OCI-LY1 (cell line): Measurements from ENCODE around the gene CLK2.
"Not testable (repeated sequence)": the region's sequence is repeated elsewhere in the genome, so short reads cannot be mapped to it uniquely, and the experiment has no call there.

Experiments used
- H2AFZ ChIP-seq: fragments of 200-600 bp; sonication (generic), shearing (Covaris generic); 2 replicates; pipeline ENCODE4 v1.6.0; 2014; ENCODE audit warnings: antibody characterized with exemption, mild to moderate bottlenecking, low read length
- H3F3A ChIP-seq: fragments of 200-600 bp; sonication (generic), shearing (Covaris generic); 2 replicates; pipeline ENCODE4 v1.6.0; 2014; ENCODE audit warnings: mild to moderate bottlenecking, antibody characterized with exemption, low read length, moderate library complexity; ENCODE audit not compliant: insufficient read depth
- H3K27ac ChIP-seq: fragments of 200-600 bp; sonication (generic); 2 replicates; pipeline ENCODE4 v1.5.1; 2014; ENCODE audit warnings: low read length, mixed run types, mild to moderate bottlenecking, low read depth; ENCODE audit not compliant: poor library complexity, severe bottlenecking
- H3K27me3 ChIP-seq: fragments of 200-600 bp; sonication (generic); 2 replicates; pipeline ENCODE4 v1.6.0; 2014; ENCODE audit warnings: antibody characterized with exemption, mild to moderate bottlenecking, low read length, moderate library complexity; ENCODE audit not compliant: insufficient read depth
- H3K36me3 ChIP-seq: fragments of 200-600 bp; sonication (generic); 2 replicates; pipeline ENCODE4 v1.6.1; 2014; ENCODE audit warnings: mild to moderate bottlenecking, antibody characterized with exemption, low read length, moderate library complexity, mixed read lengths; ENCODE audit not compliant: insufficient read depth
- H3K4me1 ChIP-seq: fragments of 200-600 bp; sonication (generic); 2 replicates; pipeline ENCODE4 v1.5.1; 2014; ENCODE audit warnings: mild to moderate bottlenecking, low read length, moderate library complexity; ENCODE audit not compliant: insufficient read depth, severe bottlenecking
- H3K4me2 ChIP-seq: fragments of 200-600 bp; sonication (generic), shearing (Covaris generic); 2 replicates; pipeline ENCODE4 v1.6.1; 2014; ENCODE audit warnings: low read length
- H3K4me3 ChIP-seq: fragments of 200-600 bp; sonication (generic); 2 replicates; pipeline ENCODE4 v1.5.1; 2014; ENCODE audit warnings: low read length, low read depth, mild to moderate bottlenecking, mixed read lengths; ENCODE audit not compliant: poor library complexity, severe bottlenecking
- H3K79me2 ChIP-seq: fragments of 200-600 bp; shearing (Covaris generic); 2 replicates; pipeline ENCODE4 v1.6.1; 2016; ENCODE audit warnings: mixed run types, low read length, mixed read lengths; ENCODE audit not compliant: insufficient read depth
- H3K9ac ChIP-seq: fragments of 200-600 bp; sonication (generic), shearing (Covaris generic); 2 replicates; pipeline ENCODE4 v1.6.1; 2014; ENCODE audit warnings: mild to moderate bottlenecking, low read length, mixed read lengths
- H3K9me2 ChIP-seq: fragments of 200-600 bp; sonication (generic), shearing (Covaris generic); 2 replicates; pipeline ENCODE4 v1.6.1; 2014; ENCODE audit warnings: low read depth, mild to moderate bottlenecking, low read length, mixed read lengths
- H3K9me3 ChIP-seq: fragments of 200-600 bp; shearing (Covaris generic); 2 replicates; pipeline ENCODE4 v1.6.1; 2014; ENCODE audit warnings: low read length, mixed read lengths
- H4K20me1 ChIP-seq: fragments of 200-600 bp; sonication (generic), shearing (Covaris generic); 2 replicates; pipeline ENCODE4 v1.6.0; 2016; ENCODE audit warnings: mild to moderate bottlenecking, low read length; ENCODE audit not compliant: insufficient read depth
- EZH2 ChIP-seq: fragments of 200-600 bp; sonication (generic), shearing (Covaris generic); IDR thresholded peaks from 2 replicates; pipeline ENCODE4 v1.8.0; 2017; ENCODE audit warnings: borderline replicate concordance, mixed run types, mild to moderate bottlenecking, antibody characterized with exemption, low read length, moderate library complexity, mixed read lengths
- TF ChIP-seq, protein P1 (sequence below): fragments of 200-600 bp; sonication (generic), shearing (Covaris generic); IDR thresholded peaks from 2 replicates; pipeline ENCODE4 v1.5.1; 2017; ENCODE audit warnings: mild to moderate bottlenecking, antibody characterized with exemption, low read length, moderate library complexity, mixed read lengths

The CLK2 gene

DNA sequence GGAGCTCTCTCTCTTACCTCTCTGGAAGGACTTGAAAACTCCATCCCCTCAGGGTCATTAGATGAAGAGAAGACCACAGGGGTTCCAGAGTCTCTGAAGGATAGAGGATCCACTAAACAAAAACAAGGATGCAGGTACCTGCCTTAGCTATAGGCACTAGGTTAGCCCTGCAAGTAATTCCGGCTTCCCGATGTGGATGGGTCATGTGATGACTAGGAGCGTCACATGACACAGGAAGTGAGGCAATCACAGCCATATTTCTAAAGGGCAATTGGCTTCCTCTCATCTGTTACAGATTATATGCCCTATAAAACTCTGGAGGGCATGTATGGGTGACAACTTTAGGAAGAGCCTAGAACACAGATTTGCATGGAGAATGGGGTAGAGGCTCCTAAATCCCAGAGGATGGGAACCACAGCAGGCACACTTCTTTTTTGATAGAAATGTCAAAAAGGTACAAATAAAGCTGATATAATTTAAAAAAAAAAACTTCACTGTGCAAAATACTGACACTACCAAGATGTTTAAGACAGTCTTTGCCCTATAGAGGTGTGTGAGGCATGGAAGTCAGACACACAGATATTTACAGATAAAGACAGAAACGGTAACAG lies 32.1 kb downstream of the CLK2 start:
- TF ChIP-seq, protein P1, sequence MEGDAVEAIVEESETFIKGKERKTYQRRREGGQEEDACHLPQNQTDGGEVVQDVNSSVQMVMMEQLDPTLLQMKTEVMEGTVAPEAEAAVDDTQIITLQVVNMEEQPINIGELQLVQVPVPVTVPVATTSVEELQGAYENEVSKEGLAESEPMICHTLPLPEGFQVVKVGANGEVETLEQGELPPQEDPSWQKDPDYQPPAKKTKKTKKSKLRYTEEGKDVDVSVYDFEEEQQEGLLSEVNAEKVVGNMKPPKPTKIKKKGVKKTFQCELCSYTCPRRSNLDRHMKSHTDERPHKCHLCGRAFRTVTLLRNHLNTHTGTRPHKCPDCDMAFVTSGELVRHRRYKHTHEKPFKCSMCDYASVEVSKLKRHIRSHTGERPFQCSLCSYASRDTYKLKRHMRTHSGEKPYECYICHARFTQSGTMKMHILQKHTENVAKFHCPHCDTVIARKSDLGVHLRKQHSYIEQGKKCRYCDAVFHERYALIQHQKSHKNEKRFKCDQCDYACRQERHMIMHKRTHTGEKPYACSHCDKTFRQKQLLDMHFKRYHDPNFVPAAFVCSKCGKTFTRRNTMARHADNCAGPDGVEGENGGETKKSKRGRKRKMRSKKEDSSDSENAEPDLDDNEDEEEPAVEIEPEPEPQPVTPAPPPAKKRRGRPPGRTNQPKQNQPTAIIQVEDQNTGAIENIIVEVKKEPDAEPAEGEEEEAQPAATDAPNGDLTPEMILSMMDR: no peak
- TF ChIP-seq EZH2: no peak
- H2AFZ ChIP-seq: no peak overlapping the region

DNA sequence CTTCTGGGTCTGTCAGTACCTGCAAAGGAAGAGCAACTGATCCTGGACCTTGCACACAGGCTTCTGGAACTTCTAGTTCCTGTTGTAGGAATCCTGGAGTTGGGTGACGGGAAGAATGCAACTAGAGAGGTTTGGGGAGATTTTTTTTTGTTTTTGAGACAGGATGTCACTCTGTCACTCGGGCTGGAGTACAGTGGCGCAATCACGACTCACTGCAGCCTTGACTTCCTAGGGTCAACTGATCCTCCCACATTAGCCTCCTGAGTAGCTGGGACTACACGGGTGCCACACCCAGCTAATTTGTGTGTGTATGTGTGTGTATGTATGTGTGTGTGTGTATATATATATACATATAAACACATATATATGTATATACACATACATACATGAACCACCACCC lies 36.9 kb downstream of the CLK2 start:
- Histone ChIP-seq H3K4me3 (no peak overlapping the region), H3K27me3 (no peaks in the 10 kb centered on the region), H3F3A (no peaks in the 10 kb centered on the region), H3K9me2 (no peaks in the 10 kb centered on the region), H2AFZ (no peak overlapping the region), H4K20me1 (no peaks in the 10 kb centered on the region), H3K79me2 (no peaks in the 10 kb centered on the region), H3K9me3 (no peaks in the 10 kb centered on the region), H3K27ac (no peak overlapping the region), H3K9ac (no peak overlapping the region), H3K36me3 (peaks cover 21% of the 10 kb centered on the region), H3K4me1 (peaks cover 13% of the 10 kb centered on the region), H3K4me2 (no peak overlapping the region)
- TF ChIP-seq EZH2: no peak
- TF ChIP-seq, protein P1: no peak

More for the DNA sequence above, 32.1 kb downstream of the CLK2 start:
- no peaks in the 10 kb centered on the region for H3K9me2 ChIP-seq
- peak overlapping the region; percentile 76 for H3K4me2 ChIP-seq
- no peaks in the 10 kb centered on the region for H3F3A ChIP-seq
- H3K27ac ChIP-seq: peak overlapping the region; percentile 70
- H4K20me1 ChIP-seq: no peaks in the 10 kb centered on the region
- H3K4me1 ChIP-seq: peaks cover 44% of the 10 kb centered on the region
- no peaks in the 10 kb centered on the region for H3K9me3 ChIP-seq
- no peaks in the 10 kb centered on the region for H3K27me3 ChIP-seq
- peak overlapping the region; percentile 60 for H3K4me3 ChIP-seq
- H3K9ac ChIP-seq: peak overlapping the region; percentile 36; the same call in 1 of the 2 replicates
- H3K79me2 ChIP-seq: no peaks in the 10 kb centered on the region
- peaks cover 15% of the 10 kb centered on the region for H3K36me3 ChIP-seq

DNA sequence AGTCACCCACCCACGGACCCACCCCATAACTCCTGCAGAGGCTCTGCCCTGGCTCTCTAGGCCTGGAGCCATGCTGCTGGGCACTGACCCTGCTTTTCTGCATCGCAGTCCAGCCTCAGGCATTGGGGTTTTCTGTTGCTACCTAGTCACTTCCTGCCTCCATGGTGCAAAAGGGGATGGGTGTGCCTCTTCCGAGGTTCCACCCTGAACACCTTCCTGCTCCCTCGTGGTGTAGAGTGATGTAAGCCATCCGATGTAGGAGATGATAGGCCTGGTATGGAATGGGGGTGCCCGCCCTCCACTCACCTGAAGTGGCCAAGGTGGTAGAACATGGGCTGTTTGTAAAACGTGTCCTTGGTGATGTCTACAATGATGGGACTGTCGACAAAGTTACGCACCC lies 37.9 kb downstream of the CLK2 start:
- not testable (repeated sequence) for H3F3A ChIP-seq, H4K20me1 ChIP-seq, H3K9me3 ChIP-seq, H2AFZ ChIP-seq, H3K79me2 ChIP-seq, H3K9me2 ChIP-seq, H3K4me3 ChIP-seq, H3K27ac ChIP-seq, H3K9ac ChIP-seq, H3K27me3 ChIP-seq, H3K4me1 ChIP-seq, H3K4me2 ChIP-seq
- H3K36me3 ChIP-seq: peaks cover 21% of the 10 kb centered on the region

DNA sequence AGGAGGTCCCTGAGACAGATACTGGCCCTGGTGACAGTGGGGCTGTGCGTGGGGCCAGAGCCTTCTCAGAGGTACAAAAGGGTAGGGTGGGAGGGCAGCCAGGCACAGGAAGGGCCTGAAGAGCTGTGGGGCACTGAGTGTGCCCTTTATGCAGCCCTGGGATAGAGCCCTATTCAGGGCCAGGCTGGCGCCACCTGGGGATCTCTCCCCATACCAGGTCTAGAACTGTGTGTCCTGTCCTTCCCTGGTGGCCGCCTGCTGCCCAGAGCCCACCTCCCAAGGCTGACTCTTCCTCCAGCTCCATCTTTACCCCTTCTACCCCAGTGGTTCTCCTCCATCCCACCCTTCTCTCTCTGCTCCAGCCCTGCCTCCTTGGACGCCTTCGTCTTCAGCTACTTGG lies 39.8 kb downstream of the CLK2 start:
- H3K79me2 ChIP-seq, H3K27ac ChIP-seq, H3K27me3 ChIP-seq: not testable (repeated sequence)

DNA sequence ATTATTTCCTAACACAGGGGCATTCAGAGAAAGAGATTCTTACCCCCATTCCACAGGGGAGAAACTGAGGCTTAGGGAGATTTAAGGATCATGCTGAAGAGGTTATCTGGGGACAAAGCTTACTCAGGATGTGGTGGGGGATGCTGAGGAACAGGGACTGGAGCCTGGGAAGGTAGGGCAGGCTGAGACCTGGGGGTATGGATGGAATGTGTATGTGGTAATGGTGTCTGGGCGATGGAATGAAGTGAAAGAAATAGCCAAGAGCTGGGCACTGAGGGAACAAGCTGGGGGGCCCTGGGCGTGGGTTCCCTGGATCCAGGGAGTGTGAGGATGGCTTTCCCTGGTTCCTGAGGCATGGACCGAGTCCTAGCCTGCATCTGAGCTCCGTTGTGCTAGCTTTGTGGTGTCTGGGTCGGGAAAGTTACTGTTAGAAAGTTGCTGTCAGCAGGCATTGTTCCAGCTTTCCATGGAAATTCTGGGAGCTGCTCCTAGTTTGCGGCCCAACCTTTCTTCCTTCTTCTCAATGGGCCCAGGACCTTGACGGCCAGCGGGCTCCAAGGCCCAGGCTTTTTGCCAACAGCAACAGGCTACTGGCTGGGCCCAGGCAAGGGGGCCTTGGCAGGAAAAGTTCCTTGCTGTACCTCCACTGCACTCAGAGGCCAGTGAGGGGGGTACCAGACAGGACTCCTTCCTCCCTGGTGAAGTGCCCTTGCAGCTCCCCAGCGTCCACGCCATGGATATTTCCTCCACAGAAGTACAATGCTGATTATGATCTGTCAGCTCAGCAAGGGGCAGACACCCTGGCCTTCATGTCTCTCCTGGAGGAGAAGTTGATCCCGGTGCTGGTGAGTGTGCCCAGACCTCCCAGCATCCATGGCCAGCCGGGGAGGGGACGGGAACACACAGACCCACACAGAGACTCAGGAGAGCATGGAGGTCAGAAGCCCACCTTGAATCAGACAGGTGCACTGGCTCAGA lies 41.0 kb downstream of the CLK2 start:
- H3K9ac ChIP-seq, H3K27ac ChIP-seq, H3K9me3 ChIP-seq, H2AFZ ChIP-seq, H4K20me1 ChIP-seq, H3K79me2 ChIP-seq, H3K4me2 ChIP-seq, H3K9me2 ChIP-seq, H3K27me3 ChIP-seq, H3F3A ChIP-seq, H3K4me3 ChIP-seq: not testable (repeated sequence)
- Histone ChIP-seq H3K36me3 (peaks cover 17% of the 10 kb centered on the region), H3K4me1 (peaks cover 12% of the 10 kb centered on the region)

More for the DNA sequence above, 39.8 kb downstream of the CLK2 start:
- peaks cover 17% of the 10 kb centered on the region for H3K36me3 ChIP-seq
- H4K20me1 ChIP-seq, H3K9ac ChIP-seq, H3K4me2 ChIP-seq, H3K4me3 ChIP-seq, H3F3A ChIP-seq, H3K9me3 ChIP-seq, H3K4me1 ChIP-seq, H3K9me2 ChIP-seq, H2AFZ ChIP-seq: not testable (repeated sequence)

DNA sequence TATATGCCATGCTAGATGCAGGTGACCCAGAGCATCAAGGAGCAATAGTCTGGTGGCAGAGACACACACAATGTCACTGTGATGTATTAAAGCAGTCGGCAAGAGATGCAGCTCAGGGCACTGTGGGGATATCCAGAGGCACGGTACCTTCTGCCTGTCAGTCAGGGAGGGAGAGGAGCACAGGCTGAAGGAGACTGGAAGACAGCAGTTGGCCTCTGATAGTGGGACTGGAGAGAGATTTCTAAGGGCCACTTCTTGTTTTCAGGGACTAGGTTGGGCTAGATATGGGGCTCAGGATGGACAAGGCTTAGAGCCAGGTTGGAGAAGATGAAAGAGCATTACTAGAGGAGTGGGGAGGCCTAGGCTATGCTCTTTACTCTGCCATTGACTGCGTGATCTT lies 42.0 kb downstream of the CLK2 start:
- not testable (repeated sequence) for H3K4me3 ChIP-seq

More for the DNA sequence above, 42.0 kb downstream of the CLK2 start:
- not testable (repeated sequence) for H3K27me3 ChIP-seq, H3F3A ChIP-seq, H3K27ac ChIP-seq, H4K20me1 ChIP-seq, H3K9me2 ChIP-seq, H3K36me3 ChIP-seq, H3K9me3 ChIP-seq, H2AFZ ChIP-seq, H3K4me2 ChIP-seq, H3K79me2 ChIP-seq, H3K9ac ChIP-seq
- peaks cover 17% of the 10 kb centered on the region for H3K4me1 ChIP-seq
